Measurements from ENCODE around the gene C2CD4B. TPM values are rescaled to one million over a fixed set of nuclear protein-coding genes. Genes with fewer than 3 reads are reported as not detected.

The C2CD4B gene
- polyA plus RNA-seq, 1 donor (not counting 4 experiments of a cell fraction or from before 2014, with no cell fraction given) = not detected

DNA sequence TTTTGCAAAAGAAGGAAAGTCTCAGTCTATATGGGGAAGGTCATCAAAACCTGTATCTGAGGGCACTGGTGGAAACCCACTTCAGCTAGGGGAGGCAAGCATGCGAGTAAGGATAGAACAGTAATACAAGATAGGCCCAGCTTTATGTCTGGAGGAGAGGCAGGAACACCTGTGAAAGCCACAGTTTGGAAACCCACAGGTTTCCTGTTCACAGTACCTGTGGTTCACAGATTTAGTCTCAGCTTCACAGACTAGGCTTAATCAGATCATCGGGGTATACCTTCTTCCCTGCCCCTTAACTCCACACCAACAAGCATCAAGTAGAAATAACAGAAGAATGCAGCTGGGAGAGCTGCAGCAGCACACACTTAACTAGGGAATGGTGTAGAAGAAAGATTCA, 36.2 kb downstream of the C2CD4B start:
- dilution Hi-C loops (cut with MboI; ENCODE audit: extremely low pct_ligation_motif_present, low sequenced_read_pairs) = no loop called here
- H3K27ac ChIP-seq (ENCODE audit: control insufficient read depth, insufficient read depth, low read length) = no peak overlapping the region
- no peaks in the 10 kb centered on the region for H3K9me3 ChIP-seq (ENCODE audit: control insufficient read depth, low read depth, low read length)
- no peaks in the 10 kb centered on the region for H3K36me3 ChIP-seq (ENCODE audit: control insufficient read depth in 2 of 2, extremely low read depth in 1 of 2, insufficient read depth in 2 of 2, low read length in 2 of 2)
- H3K9ac ChIP-seq (ENCODE audit: control insufficient read depth, extremely low read depth, insufficient read depth, low read length) = no peak overlapping the region
- no peak overlapping the region for H2AFZ ChIP-seq (ENCODE audit: control insufficient read depth, low read length)
- H3K4me1 ChIP-seq (ENCODE audit: control insufficient read depth, extremely low read depth, insufficient read depth, low read length) = no peaks in the 10 kb centered on the region
- no peaks in the 10 kb centered on the region for H3K27me3 ChIP-seq (ENCODE audit: control insufficient read depth, extremely low read depth, insufficient read depth, low read length)
- H3K4me3 ChIP-seq (ENCODE audit: control insufficient read depth in 2 of 3, extremely low read depth in 1 of 3, insufficient read depth in 2 of 3, low read depth in 1 of 3, low read length in 3 of 3) = no peak overlapping the region
- TF ChIP-seq, protein P1, sequence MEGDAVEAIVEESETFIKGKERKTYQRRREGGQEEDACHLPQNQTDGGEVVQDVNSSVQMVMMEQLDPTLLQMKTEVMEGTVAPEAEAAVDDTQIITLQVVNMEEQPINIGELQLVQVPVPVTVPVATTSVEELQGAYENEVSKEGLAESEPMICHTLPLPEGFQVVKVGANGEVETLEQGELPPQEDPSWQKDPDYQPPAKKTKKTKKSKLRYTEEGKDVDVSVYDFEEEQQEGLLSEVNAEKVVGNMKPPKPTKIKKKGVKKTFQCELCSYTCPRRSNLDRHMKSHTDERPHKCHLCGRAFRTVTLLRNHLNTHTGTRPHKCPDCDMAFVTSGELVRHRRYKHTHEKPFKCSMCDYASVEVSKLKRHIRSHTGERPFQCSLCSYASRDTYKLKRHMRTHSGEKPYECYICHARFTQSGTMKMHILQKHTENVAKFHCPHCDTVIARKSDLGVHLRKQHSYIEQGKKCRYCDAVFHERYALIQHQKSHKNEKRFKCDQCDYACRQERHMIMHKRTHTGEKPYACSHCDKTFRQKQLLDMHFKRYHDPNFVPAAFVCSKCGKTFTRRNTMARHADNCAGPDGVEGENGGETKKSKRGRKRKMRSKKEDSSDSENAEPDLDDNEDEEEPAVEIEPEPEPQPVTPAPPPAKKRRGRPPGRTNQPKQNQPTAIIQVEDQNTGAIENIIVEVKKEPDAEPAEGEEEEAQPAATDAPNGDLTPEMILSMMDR (optimal IDR thresholded peaks at IDR 0.05 in 1 of 3, IDR thresholded peaks at IDR 0.05 in 1 of 3, conservative IDR thresholded peaks at IDR 0.05 in 1 of 3; ENCODE audit: extremely low read depth in 1 of 3, insufficient read depth in 2 of 3, low read length in 3 of 3) = no peak
- no peak for TF ChIP-seq EZH2 (IDR thresholded peaks at IDR 0.05; ENCODE audit: low read length)
- no peak overlapping the region for H3K4me2 ChIP-seq (ENCODE audit: control insufficient read depth, extremely low read depth, insufficient read depth, low read depth, low read length)
- no peaks in the 10 kb centered on the region for H3K79me2 ChIP-seq (ENCODE audit: control insufficient read depth, insufficient read depth, low read length)
- FAIRE-seq = no peak
- DNase-seq (ENCODE audit: low read depth, low spot score) = no peak
- H3K9me1 ChIP-seq (ENCODE audit: control insufficient read depth, extremely low read depth, insufficient read depth, low read length) = no peaks in the 10 kb centered on the region
- H4K20me1 ChIP-seq (ENCODE audit: control insufficient read depth, extremely low read depth, insufficient read depth, low read length) = no peaks in the 10 kb centered on the region

DNA sequence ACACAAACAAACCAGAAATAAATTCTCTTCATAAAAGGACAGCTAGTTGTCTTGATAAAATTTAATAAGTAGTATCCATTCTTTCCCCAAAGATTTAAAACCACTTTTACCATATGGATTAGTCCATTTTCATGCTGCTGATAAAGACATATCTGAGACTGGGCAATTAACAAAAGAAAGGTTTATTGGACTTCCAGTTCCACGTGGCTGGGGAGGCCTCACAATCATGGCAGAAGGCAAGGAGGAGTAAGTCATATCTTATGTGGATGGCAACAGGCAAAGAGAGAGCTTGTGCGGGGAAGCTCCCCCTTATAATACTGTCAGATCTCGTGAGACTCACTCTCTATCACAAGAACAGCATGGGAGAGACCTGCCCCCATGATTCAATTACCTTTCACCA, 38.7 kb downstream of the C2CD4B start:
- DNase-seq (ENCODE audit: low read depth, low spot score) (no peak), FAIRE-seq (no peak)
- no peaks in the 10 kb centered on the region for H3K9me3 ChIP-seq (ENCODE audit: control insufficient read depth, low read depth, low read length)
- no peaks in the 10 kb centered on the region for H3K4me1 ChIP-seq (ENCODE audit: control insufficient read depth, extremely low read depth, insufficient read depth, low read length)
- H3K27me3 ChIP-seq (ENCODE audit: control insufficient read depth, extremely low read depth, insufficient read depth, low read length) = no peaks in the 10 kb centered on the region
- H3K4me2 ChIP-seq (ENCODE audit: control insufficient read depth, extremely low read depth, insufficient read depth, low read depth, low read length) = no peak overlapping the region
- no peaks in the 10 kb centered on the region for H3K9me1 ChIP-seq (ENCODE audit: control insufficient read depth, extremely low read depth, insufficient read depth, low read length)
- H4K20me1 ChIP-seq (ENCODE audit: control insufficient read depth, extremely low read depth, insufficient read depth, low read length) = no peaks in the 10 kb centered on the region
- H3K36me3 ChIP-seq (ENCODE audit: control insufficient read depth in 2 of 2, extremely low read depth in 1 of 2, insufficient read depth in 2 of 2, low read length in 2 of 2) = no peaks in the 10 kb centered on the region
- no peaks in the 10 kb centered on the region for H3K79me2 ChIP-seq (ENCODE audit: control insufficient read depth, insufficient read depth, low read length)
- dilution Hi-C loops (cut with MboI; ENCODE audit: extremely low pct_ligation_motif_present, low sequenced_read_pairs) = no loop called here
- no peak for TF ChIP-seq EZH2 (IDR thresholded peaks at IDR 0.05; ENCODE audit: low read length)
- TF ChIP-seq, protein P1 (optimal IDR thresholded peaks at IDR 0.05 in 1 of 3, IDR thresholded peaks at IDR 0.05 in 1 of 3, conservative IDR thresholded peaks at IDR 0.05 in 1 of 3; ENCODE audit: extremely low read depth in 1 of 3, insufficient read depth in 2 of 3, low read length in 3 of 3) = no peak
- H2AFZ ChIP-seq (ENCODE audit: control insufficient read depth, low read length) = no peak overlapping the region
- no peak overlapping the region for H3K27ac ChIP-seq (ENCODE audit: control insufficient read depth, insufficient read depth, low read length)
- H3K4me3 ChIP-seq (ENCODE audit: control insufficient read depth in 2 of 3, extremely low read depth in 1 of 3, insufficient read depth in 2 of 3, low read depth in 1 of 3, low read length in 3 of 3) = no peak overlapping the region
- H3K9ac ChIP-seq (ENCODE audit: control insufficient read depth, extremely low read depth, insufficient read depth, low read length) = no peak overlapping the region
